K562 (cell line): Measurements from ENCODE around the gene TRMT2A. TPM values are rescaled to one million over a fixed set of nuclear protein-coding genes. Genes with fewer than 3 reads are reported as not detected.

ENCODE experiments used
- BRF2 ChIP-seq: IDR thresholded peaks from 3 replicates; pipeline ENCODE4 v1.6.1; 2011; ENCODE audit warnings: borderline replicate concordance, mild to moderate bottlenecking; ENCODE audit not compliant: insufficient read length, insufficient read depth
- HDAC8 ChIP-seq: fragments of 450-650 bp; IDR thresholded peaks from 2 replicates; pipeline ENCODE4 v1.6.1; 2016; ENCODE audit warnings: mild to moderate bottlenecking, missing genetic modification characterization, moderate library complexity, missing compliant biosample characterization
- ILF3 ChIP-seq: fragments of 450-650 bp; IDR thresholded peaks from 2 replicates; pipeline ENCODE4 v1.6.1; 2018; ENCODE audit warnings: antibody characterized with exemption, mild to moderate bottlenecking, moderate library complexity, borderline replicate concordance
- KLF10 ChIP-seq: fragments of 250-450 bp; sonication (Bioruptor Pico); IDR thresholded peaks from 2 replicates; pipeline ENCODE4 v1.6.1; 2021; ENCODE audit warnings: matching md5 sums
- NFE2 ChIP-seq: IDR thresholded peaks from 2 replicates; pipeline ENCODE4 v1.6.1; 2014; ENCODE audit warnings: antibody characterized with exemption, low read depth
- NFRKB ChIP-seq: fragments of 450-650 bp; IDR thresholded peaks from 2 replicates; pipeline ENCODE4 v1.6.1; 2016; ENCODE audit warnings: low read depth
- OTX1 ChIP-seq: fragments of 450-650 bp; formaldehyde crosslinking; IDR thresholded peaks from 2 replicates; pipeline ENCODE4 v1.4.0; 2022; ENCODE audit warnings: mild to moderate bottlenecking
- POLR2AphosphoS5 ChIP-seq: IDR thresholded peaks from 2 replicates; pipeline ENCODE4 v1.6.1; 2011; ENCODE audit warnings: mild to moderate bottlenecking, low read depth, low read length, moderate library complexity; ENCODE audit not compliant: control insufficient read depth, insufficient read depth
- SMAD1 ChIP-seq: fragments of 150-350 bp; IDR thresholded peaks from 2 replicates; pipeline ENCODE4 v1.6.1; 2014; ENCODE audit warnings: low read length, low read depth; ENCODE audit not compliant: partially characterized antibody
- SMAD3 ChIP-seq: fragments of 450-650 bp; formaldehyde crosslinking; conservative IDR thresholded peaks from 2 replicates; pipeline ENCODE4 v1.4.0; 2020; ENCODE audit warnings: mild to moderate bottlenecking
- TARDBP ChIP-seq: fragments of 450-650 bp; IDR thresholded peaks from 2 replicates; pipeline ENCODE4 v1.6.1; 2016
- TOE1 ChIP-seq, 2 experiments: fragments of 450-650 bp in 1 of 2; sonication (generic) in 1 of 2; formaldehyde crosslinking in 1 of 2; IDR thresholded peaks; 2 replicates each; pipeline versions ENCODE4 v1.7.1 to v1.8.0; 2016 to 2022; ENCODE audit warnings: borderline replicate concordance in 2 of 2, mild to moderate bottlenecking in 2 of 2, antibody characterized with exemption in 1 of 2, inconsistent platforms in 1 of 2, low read depth in 1 of 2, missing genetic modification reagents in 1 of 2, moderate library complexity in 1 of 2
- TRIM24 ChIP-seq, 2 experiments: fragments of 450-650 bp; IDR thresholded peaks; 2 replicates each; pipeline ENCODE4 v1.6.1; 2016
- USF1 ChIP-seq: sonication (generic); formaldehyde crosslinking; IDR thresholded peaks from 2 replicates; pipeline ENCODE4 v1.9.0; 2022; ENCODE audit warnings: mild to moderate bottlenecking, missing genetic modification reagents
- ZNF165 ChIP-seq: fragments of 250-450 bp; sonication (Bioruptor Pico); IDR thresholded peaks from 2 replicates; pipeline ENCODE4 v1.4.0; 2020; ENCODE audit warnings: borderline replicate concordance
- ZNF24 ChIP-seq: fragments of 450-650 bp; IDR thresholded peaks from 2 replicates; pipeline ENCODE4 v1.6.1; 2016
- polyA plus RNA-seq, 8 experiments: library from polyadenylated mRNA; depleted of rRNA in 4 of 8; stranded (reverse) in 5 of 8; unstranded in 3 of 8; fragments of >200 nt; fragmentation: Nextera tagmentation in 2 of 8; fragmentation: Illumina TruSeq in 1 of 8; extraction: Ambion mirVana in 2 of 8; extraction: Trizol in 1 of 8; gene quantifications; 2 replicates each; pipeline versions ENCODE4 v1.2.1 to v1.2.3, GENCODE V29; 2011 to 2014; ENCODE audit warnings: inconsistent platforms in 1 of 8, missing spikeins in 1 of 8
- total RNA-seq, 7 experiments: library from RNA; depleted of rRNA in 6 of 7; stranded (reverse); fragments of >200 nt in 6 of 7; fragmentation: Illumina TruSeq in 2 of 7; extraction: Trizol in 2 of 7; gene quantifications; 2 replicates each; pipeline versions ENCODE4 v1.2.1 to v1.2.3, GENCODE V29; 2011 to 2021; ENCODE audit warnings: low replicate concordance in 1 of 7
- TF ChIP-seq, protein P1 (sequence below), 2 experiments: fragments of 450-650 bp; IDR thresholded peaks; 2 replicates each; pipeline ENCODE4 v1.6.1; 2016; ENCODE audit warnings: mild to moderate bottlenecking in 2 of 2, borderline replicate concordance in 1 of 2, low read depth in 1 of 2, moderate library complexity in 1 of 2

Gene TRMT2A
- total and polyA plus RNA-seq, 9 of the 15 experiments (the other 6 are each of a cell fraction or from before 2014, with no cell fraction given): 1.6 to 265 (median 140) TPM

DNA sequence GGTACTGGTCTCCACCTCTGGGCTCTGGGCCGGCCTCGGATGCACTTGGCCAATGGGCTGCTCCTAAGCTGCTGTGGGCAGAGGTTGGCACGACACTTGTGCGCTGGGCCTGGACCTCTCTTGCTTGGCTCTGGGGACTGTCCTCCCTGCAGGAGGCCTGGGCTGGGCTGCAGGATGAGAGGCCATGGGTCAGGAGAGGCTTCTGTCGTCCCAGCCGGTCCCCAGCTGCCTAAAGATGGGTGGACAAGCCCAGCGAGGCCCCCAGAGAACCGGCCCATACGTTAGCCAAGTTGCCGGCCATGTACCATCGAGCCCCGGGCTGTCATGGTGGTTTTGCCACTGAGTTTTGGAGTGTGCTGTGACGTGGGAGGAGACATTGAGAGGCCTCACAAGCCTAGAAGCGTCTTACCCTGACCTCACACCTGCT, 35.5 kb upstream of the TRMT2A start (continued):
- TF ChIP-seq ILF3 (no peak), TARDBP (no peak), ZNF165 (CRISPR knock-in tag) (no peak), SMAD1 (no peak), TRIM24 (IDR thresholded peaks at IDR 0.05) (no peak), NFRKB (no peak), USF1 (CRISPR knock-in tag) (peak; percentile 59; the same call in 1 of the 2 replicates), BRF2 (no peak), HDAC8 (tag) (no peak), NFE2 (no peak), POLR2AphosphoS5 (no peak), TOE1 (IDR thresholded peaks at IDR 0.05; ENCODE audit: borderline replicate concordance) (no peak), TOE1 (CRISPR knock-in tag; IDR thresholded peaks at IDR 0.05; ENCODE audit: borderline replicate concordance, low read depth) (no peak), SMAD3 (CRISPR knock-in tag) (no peak), OTX1 (CRISPR knock-in tag) (no peak), KLF10 (CRISPR knock-in tag) (no peak), ZNF24 (no peak)
- TF ChIP-seq, protein P1, sequence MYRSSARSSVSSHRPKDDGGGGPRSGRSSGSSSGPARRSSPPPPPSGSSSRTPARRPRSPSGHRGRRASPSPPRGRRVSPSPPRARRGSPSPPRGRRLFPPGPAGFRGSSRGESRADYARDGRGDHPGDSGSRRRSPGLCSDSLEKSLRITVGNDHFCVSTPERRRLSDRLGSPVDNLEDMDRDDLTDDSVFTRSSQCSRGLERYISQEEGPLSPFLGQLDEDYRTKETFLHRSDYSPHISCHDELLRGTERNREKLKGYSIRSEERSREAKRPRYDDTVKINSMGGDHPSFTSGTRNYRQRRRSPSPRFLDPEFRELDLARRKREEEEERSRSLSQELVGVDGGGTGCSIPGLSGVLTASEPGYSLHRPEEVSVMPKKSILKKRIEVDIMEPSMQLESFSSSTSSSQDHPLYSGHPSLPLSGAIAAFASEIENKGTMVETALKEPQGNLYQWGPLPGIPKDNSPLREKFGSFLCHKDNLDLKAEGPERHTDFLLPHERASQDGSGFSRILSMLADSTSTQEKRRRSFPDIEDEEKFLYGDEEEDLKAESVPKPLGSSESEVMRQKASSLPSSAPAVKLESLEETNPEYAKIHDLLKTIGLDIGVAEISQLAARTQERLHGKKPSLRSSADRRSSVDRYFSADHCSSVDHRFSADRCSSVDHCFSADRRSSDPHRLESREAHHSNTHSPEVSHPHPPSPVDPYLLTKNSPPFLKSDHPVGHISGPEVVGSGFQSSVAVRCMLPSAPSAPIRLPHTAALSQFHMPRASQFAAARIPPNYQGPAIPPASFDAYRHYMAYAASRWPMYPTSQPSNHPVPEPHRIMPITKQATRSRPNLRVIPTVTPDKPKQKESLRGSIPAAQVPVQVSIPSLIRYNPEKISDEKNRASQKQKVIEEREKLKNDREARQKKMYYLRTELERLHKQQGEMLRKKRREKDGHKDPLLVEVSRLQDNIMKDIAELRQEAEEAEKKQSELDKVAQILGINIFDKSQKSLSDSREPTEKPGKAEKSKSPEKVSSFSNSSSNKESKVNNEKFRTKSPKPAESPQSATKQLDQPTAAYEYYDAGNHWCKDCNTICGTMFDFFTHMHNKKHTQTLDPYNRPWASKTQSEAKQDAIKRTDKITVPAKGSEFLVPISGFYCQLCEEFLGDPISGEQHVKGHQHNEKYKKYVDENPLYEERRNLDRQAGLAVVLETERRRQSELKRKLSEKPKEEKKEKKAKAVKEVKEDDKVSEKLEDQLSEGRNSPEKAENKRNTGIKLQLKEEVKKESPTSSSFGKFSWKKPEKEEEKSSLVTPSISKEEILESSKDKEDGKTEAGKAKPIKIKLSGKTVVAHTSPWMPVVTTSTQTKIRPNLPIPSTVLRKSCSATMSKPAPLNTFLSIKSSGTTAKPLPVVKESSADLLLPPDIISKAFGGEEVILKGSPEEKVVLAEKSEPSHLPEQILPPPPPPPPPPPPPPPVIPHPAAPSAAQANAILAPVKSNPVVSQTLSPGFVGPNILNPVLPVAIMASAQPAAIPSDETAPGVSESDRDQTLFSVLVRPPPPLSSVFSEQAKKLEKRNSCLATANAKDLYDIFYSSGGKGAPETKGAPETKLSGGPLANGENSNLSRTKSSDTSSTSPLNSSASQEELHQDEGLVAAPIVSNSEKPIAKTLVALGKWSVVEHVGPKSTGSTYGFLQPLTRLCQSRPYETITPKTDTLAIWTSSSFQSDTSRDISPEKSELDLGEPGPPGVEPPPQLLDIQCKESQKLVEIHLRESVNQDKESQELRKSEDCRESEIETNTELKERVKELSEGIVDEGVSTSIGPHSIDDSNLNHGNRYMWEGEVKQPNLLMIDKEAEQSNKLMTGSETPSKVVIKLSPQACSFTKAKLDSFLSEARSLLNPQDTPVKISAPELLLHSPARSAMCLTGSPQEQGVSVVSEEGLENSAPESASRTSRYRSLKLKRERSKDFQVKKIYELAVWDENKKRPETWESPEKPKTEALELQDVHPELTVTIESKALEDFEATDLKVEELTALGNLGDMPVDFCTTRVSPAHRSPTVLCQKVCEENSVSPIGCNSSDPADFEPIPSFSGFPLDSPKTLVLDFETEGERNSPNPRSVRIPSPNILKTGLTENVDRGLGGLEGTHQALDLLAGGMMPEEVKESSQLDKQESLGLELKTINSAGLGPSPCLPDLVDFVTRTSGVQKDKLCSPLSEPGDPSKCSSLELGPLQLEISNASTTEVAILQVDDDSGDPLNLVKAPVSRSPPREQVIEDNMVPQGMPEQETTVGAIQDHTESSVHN (IDR thresholded peaks at IDR 0.05; ENCODE audit: borderline replicate concordance in 1 of 2, low read depth in 1 of 2): no peak
